HG02938 (cell line): ENCODE measurements around the gene IQCE.
"Not testable (repeated sequence)": the region's sequence is repeated elsewhere in the genome, so short reads cannot be mapped to it uniquely, and the experiment has no call there.

Source experiments
- ATAC-seq: cut with Tn5 transposase; IDR thresholded peaks from one replicate; pipeline ENCODE4 v1.9.1; 2021; ENCODE audit warnings: mild to moderate bottlenecking, moderate library complexity; ENCODE audit not compliant: unreplicated experiment

IQCE gene

GRCh38 chr7:2531796-2532110 is 27.0 kb upstream of the IQCE start:
- ATAC-seq: not testable (repeated sequence)

GRCh38 chr7:2532199-2532772 is 26.5 kb upstream of the IQCE start:
- not testable (repeated sequence) for ATAC-seq

- ATAC-seq: not testable (repeated sequence)
Observed at GRCh38 chr7:2532816-2533215, 26.0 kb upstream of the IQCE start.

- ATAC-seq: not testable (repeated sequence)
Observed at GRCh38 chr7:2533566-2533965, 25.2 kb upstream of the IQCE start.

DNA sequence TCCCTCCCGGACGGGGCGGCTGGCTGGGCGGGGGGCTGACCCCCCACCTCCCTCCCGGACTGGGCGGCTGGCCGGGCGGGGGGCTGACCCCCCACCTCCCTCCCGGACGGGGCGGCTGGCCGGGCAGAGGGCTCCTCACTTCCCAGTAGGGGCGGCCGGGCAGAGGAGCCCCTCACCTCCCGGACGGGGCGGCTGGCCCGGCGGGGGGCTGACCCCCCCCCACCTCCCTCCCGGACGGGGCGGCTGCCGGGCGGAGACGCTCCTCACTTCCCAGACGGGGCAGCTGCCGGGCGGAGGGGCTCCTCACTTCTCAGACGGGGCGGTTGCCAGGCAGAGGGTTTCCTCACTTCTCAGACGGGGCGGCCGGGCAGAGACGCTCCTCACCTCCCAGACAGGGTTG is 24.6 kb upstream of the IQCE start:
- ATAC-seq: not testable (repeated sequence)

DNA sequence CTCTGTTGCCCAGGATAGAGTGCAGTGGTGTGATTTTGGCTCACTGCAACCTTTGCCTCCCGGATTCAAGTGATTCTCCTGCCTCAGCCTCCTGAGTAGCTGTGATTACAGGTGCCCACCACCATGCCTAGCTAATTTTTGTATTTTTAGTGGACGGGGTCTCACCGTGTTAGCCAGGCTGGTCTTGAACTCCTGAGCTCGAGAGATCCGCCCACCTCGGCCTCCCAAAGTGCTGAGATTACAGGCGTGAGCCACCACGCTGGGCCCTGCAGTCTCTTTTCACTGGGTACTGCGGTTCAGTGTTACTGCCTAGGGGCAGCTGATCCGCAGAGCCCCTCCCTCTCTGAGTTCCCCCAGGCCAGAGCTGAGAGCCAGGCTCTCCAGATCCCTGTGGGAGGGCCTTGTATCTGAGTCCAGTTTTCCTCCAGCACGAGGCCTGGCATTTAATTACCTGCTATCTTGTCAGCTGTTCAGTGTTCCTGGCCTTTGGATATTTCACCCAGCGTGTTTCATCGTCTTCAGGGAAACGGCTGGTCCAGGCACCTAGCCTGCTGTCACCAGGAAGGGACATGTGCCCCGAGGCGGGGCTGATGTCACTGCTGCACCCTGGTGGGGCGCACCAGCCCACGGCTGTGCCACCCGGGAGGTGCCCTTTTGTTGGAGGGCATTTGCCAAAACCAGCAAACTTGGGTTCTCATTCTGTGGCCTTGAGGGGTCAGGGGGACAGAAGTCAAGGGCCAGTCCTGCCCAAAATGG is 22.7 kb upstream of the IQCE start:
- not testable (repeated sequence) for ATAC-seq

GRCh38 chr7:2537981-2538851 is 20.6 kb upstream of the IQCE start:
- ATAC-seq: no peak

DNA sequence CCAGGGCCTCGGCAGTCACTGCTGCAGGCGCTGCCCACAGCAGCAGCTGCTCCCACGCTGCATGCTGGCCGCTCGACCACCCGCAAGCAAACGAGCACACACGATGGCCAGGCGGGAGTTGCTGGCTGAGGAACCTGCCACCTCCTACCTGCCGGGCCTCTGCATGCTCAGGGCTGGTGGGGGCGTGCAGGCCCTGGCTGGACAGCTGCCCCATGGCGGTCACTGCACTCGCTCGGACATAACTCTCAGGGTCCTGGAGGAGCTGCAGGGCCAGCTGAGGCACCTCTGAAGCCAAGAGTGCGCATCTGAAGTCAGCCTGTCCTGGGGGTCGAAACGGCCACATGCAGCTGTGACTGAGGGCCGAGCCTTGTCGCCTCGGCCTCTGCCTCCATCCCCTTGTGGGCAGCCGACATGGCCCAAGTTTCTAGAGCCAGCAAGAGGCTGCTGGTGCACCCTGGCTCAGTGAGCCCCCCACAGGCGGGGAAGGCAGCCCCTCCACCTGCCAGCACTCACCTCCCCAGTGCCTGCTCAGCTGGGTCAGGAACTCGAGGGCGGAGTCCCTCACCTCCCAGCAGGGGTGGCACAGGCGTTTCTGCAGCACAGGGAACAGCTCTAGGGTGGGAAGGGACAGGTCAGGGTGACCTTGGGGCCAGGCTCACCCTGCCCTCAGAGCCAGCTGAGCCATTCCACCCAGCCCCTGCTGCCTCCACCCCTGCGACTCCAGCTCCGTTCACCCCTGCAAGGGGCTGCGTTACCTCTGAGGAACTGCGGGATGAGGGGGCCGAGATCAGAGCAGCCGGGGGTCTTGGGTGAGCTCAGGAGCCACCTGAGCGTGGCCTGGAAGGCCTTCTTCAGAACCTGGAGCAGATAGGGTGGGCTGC is 19.5 kb upstream of the IQCE start:
- ATAC-seq: no peak

DNA sequence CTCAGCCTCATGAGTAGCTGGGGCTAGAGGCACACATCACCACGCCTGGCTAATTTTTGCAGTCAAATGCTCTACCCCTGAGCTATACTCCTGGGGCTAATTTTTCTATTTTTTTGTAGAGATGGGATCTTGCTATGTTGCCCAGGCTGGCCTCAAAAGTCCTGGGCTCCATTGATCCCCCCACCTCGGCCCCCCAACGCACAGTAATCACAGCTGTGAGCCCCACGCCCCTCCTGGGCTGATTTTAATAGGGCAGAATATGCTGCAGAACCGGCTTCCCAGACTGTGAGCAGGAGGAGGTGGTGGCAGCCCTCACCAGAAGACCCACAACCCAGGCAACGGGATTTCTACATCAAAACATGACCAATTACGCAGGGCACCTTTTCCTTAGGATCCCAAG is 18.6 kb upstream of the IQCE start:
- ATAC-seq: no peak

DNA sequence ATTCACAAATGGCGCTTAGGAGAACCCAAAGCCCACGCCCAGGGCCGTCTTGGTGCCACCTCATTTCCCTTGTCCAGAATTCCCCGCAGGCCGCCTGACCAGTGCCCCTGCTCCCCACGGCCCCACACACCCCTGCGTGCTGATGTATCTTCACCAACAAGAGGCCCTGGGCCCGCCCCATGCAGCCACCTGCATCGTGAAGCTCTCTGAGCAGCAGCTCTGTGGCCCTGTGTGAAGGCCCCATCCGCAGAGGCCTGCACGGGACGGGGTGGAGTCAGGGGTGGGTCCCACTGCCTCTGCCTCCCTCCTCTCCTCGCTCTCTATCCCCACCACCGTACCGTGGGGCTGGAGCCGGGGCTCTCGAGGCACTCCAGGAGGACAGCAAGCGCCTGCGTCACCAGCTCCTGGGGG is 18.1 kb upstream of the IQCE start:
- no peak for ATAC-seq

DNA sequence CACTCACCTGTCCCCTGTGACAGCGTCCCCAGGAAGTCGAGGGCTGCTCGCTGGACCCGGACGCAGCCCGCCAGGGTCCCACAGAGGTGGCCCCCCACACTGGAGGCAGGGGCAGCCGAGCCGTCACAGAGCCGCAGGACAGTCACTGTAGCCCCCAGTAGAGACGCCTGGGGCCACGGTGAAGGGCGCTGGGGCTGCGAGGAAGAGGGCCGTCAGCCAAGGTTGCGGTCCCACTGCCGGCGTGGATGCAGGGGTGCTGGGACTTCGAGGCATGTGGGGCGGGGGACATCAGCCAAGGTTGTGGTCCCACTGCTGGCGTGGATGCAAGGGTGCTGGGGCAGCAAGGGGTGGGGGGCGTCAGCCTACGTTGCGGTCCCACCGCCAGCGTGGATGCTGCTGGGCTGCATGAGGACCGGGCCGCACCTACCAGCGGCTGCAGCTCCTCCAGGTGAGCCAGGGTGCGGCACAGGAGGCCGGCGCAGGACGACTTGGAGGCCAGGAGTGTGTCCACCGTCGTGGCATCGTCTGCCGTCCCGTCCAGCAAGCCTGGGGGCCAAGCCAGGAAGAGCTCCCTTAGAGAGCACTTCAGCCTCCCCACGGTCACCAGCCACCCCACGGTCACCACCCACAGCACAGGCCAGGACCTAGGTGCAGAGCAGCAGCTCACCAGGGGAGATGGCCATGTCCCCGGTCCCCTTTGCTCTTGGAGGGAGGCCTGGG is 17.3 kb upstream of the IQCE start:
- no peak for ATAC-seq

DNA sequence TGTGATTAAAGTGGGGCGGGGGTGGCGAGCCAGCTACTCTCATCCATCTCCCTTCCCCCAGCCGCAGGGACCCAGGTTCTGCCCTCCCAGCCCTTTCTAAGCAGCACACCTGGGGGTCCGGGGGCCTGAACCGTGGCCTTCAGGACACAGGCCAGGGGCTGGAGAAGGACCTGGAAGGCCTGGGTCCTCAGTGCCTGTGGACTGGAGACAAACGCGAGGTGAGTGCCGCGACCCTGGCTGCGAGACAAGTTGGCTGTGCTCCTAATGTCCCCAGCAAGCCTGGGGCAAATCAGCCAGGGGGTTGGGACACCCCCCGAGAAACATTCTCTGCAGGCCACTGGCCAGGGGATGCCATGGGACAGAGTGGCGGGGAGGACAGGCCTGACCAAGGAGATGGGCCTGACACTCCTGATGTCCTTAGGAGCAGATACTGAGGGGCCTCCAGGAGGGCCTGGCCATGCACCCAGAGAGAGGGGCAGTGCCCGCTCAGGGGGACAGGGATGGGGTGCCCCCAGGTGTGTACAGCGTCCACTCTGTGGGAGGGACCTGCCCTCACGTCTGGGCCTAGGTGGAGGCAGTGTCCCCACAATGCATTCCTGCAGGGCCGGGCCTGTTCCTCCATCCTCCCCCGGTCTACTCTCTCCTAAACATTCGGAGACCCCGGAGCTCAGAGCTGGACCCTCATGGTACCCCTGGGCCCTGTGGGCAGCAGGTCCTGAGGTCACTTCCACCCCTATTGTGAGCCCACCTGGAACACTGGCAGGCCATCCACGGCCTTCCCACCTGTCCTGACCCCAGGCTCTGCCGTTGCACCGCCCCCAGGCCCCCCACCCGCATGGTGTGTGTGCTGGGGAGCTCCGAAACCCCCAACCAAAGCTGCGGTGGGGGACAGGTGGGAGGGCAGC is 16.5 kb upstream of the IQCE start:
- ATAC-seq: no peak

DNA sequence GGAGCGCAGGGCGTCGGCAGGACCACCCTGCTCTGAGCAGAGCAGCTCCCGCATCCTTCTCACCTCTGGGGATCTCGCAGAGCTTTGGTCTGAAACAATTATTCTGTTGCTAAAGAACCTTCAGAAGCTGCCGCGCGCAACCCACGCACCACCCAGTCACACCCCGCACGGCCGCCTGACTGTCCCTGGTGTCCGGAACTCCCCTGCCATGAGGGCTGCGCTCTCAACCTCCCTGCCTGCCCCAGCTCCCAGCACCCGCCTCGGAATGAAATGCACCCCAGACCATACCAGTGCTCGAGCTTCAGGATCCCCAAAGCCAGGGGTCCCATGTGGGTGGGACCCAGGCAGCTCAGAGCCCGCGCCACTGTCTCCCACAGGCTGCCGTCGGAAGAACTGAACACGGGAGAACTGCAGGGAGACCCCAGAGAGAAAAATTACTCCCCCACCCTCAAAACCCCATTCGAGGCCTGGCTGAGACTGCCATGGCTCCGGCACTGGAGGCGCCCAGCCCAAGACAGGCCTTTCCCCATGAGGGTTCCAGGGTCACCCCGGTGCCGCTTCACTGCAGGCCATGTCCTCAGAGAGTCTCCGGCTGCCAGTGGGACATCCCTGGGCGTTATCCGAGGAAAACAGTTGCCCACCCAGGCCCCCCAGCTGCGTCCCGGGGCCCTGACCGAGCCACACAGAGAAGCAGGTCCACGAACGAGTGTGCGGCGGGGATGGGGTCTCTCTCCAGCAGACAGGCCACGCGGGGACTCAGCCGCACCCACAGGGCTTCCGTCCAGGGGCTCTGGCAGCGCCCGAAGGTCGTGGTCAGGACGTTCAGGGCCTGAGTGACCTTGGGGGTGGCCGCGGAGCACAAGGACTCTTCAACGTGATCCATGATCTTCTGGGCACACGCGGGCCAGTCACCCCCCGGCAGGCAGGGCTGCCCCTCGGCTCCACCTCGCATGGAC is 15.6 kb upstream of the IQCE start:
- no peak for ATAC-seq

DNA sequence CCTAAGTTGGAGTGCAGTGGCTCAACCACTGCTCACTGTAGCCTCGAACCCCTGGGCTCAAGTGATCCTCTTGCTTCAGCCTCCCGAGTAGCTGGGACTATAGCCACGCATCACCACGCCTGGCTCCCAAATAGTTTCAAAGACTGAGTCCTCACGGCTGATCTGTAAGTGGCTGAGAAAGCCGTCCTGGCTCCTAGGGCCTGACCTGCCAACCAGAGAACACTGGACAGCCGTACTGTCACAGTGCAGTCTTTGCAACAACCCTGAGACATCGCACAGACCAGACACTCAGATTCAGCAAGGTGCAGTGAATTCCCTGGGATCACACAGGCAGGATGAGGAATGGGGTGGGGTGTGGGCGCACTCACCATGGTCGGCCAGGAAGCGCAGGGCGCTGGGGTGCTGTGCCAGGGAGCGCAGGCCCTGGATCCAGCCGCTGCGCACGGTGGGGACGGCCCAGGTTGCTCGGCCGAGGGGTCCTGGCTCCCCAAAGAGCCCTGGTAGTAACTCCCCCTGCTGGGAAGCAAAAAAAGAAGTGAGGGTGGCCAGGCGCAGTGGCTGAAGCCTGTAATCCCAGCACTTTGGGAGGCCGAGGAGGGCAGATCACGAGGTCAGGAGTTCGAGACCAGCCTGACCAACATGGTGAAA is 14.1 kb upstream of the IQCE start:
- no peak for ATAC-seq

- no peak for ATAC-seq
Observed at GRCh38 chr7:2545746-2546425, 12.9 kb upstream of the IQCE start.

DNA sequence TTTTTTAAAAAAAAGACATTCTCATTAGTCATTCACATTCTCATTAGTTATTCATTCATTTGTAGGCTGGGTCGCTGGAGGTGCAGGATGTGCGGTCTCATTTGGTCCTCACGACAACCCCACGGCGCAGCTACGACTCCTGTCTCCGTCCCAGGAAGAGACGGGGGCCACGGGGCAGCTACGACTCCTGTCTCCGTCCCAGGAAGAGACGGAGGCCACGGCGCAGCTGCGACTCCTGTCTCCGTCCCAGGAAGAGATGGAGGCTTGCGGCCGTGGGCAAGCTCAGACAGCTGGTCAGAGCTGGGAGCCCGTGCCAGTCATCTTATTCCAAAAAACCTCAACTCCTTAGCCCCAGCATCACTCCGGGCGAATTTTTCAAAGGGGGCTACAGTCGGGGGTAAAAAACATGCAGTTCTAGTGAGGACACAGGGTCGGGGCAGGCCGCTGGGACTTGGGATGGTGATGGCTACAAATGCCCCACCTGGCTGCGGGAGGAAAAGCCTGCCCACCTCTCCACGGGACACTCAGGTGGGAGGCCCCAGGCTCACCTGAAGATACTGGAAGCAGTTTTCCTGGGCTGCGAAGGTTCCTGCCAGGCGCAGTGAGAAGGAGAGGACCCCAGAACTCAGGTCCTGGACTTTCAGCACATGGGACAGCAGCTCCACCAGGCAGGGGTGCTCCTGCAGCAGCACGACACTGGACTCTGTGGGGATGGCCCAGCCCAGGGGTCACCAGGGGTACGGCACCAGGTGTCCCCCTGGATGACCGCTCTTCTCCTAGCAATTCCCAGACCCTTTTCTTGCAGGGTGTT is 11.8 kb upstream of the IQCE start:
- ATAC-seq: no peak
